Measurements from ENCODE around the gene VAV2. TPM values are rescaled to one million over a fixed set of nuclear protein-coding genes. Genes with fewer than 3 reads are reported as not detected.

VAV2 gene
- total and polyA plus RNA-seq, 2 experiments from 2014 or later: 8.1 to 28.9 TPM

DNA sequence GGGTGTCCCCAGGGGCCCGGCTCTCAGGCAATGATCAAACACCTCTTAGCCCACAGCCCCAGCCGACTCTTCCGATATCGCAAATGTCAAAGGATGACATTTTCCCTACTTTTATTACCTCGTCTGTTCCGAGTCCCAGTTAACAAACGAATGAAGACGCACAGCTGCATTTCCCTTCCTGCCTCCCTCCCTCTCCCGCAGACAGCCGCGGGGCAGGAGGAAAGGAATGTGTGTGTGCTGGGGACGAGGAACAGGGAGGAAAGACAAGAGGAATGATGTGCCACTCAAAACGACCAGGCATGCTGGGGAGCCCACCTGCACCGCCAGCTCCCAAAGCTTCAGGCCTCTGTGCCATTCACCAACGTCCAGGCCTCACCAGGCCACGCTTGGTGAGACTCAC is 128.1 kb downstream of the VAV2 start (continued):
- TF ChIP-seq NANOG (IDR thresholded peaks at IDR 0.05; ENCODE audit: borderline replicate concordance): no peak
- TF ChIP-seq EZH2phosphoT487 (IDR thresholded peaks at IDR 0.05; ENCODE audit: unreplicated experiment): no peak
- TF ChIP-seq EZH2 (IDR thresholded peaks at IDR 0.05; ENCODE audit: low read depth, unreplicated experiment): no peak
- TF ChIP-seq CREB1 (CRISPR knock-in tag; IDR thresholded peaks at IDR 0.05; ENCODE audit: low read depth): no peak

DNA sequence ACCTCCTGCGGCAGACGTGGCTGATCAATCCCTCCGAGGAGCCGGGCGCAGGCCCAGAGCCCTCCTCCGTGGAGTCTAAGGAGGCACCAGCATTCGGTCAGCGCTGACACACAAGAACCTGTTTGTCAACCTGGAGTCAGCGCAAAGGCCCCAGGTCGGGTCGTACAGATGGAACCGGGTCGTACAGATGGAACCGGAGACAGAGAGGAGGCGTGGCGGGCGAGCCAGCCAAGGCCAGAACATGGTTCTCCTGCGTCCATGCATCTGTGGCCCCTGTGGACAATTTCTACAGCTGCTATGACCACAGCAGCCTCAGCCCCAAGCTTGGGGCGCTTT is 128.9 kb downstream of the VAV2 start:
- TF ChIP-seq JUNB (IDR thresholded peaks at IDR 0.05; ENCODE audit: unreplicated experiment) (no peak), CTCF (conservative IDR thresholded peaks at IDR 0.05; ENCODE audit: low read depth in 2 of 2) (no peak), ZNF114 (CRISPR knock-in tag; IDR thresholded peaks at IDR 0.05) (no peak), EZH2phosphoT487 (IDR thresholded peaks at IDR 0.05; ENCODE audit: unreplicated experiment) (no peak), EZH2 (IDR thresholded peaks at IDR 0.05; ENCODE audit: low read depth, unreplicated experiment) (no peak), POLR2AphosphoS5 (IDR thresholded peaks at IDR 0.05; ENCODE audit: low read depth) (no peak), NANOG (IDR thresholded peaks at IDR 0.05; ENCODE audit: borderline replicate concordance) (no peak), CREB1 (CRISPR knock-in tag; IDR thresholded peaks at IDR 0.05; ENCODE audit: low read depth) (no peak), STAT1 (IDR thresholded peaks at IDR 0.05; ENCODE audit: unreplicated experiment) (no peak), ZNF462 (CRISPR knock-in tag; IDR thresholded peaks at IDR 0.05) (no peak), ZNF331 (CRISPR knock-in tag; IDR thresholded peaks at IDR 0.05; ENCODE audit: low read depth) (no peak)
- TF ChIP-seq, protein P1, sequence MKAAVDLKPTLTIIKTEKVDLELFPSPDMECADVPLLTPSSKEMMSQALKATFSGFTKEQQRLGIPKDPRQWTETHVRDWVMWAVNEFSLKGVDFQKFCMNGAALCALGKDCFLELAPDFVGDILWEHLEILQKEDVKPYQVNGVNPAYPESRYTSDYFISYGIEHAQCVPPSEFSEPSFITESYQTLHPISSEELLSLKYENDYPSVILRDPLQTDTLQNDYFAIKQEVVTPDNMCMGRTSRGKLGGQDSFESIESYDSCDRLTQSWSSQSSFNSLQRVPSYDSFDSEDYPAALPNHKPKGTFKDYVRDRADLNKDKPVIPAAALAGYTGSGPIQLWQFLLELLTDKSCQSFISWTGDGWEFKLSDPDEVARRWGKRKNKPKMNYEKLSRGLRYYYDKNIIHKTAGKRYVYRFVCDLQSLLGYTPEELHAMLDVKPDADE (IDR thresholded peaks at IDR 0.05): no peak
- TF ChIP-seq, protein P2, sequence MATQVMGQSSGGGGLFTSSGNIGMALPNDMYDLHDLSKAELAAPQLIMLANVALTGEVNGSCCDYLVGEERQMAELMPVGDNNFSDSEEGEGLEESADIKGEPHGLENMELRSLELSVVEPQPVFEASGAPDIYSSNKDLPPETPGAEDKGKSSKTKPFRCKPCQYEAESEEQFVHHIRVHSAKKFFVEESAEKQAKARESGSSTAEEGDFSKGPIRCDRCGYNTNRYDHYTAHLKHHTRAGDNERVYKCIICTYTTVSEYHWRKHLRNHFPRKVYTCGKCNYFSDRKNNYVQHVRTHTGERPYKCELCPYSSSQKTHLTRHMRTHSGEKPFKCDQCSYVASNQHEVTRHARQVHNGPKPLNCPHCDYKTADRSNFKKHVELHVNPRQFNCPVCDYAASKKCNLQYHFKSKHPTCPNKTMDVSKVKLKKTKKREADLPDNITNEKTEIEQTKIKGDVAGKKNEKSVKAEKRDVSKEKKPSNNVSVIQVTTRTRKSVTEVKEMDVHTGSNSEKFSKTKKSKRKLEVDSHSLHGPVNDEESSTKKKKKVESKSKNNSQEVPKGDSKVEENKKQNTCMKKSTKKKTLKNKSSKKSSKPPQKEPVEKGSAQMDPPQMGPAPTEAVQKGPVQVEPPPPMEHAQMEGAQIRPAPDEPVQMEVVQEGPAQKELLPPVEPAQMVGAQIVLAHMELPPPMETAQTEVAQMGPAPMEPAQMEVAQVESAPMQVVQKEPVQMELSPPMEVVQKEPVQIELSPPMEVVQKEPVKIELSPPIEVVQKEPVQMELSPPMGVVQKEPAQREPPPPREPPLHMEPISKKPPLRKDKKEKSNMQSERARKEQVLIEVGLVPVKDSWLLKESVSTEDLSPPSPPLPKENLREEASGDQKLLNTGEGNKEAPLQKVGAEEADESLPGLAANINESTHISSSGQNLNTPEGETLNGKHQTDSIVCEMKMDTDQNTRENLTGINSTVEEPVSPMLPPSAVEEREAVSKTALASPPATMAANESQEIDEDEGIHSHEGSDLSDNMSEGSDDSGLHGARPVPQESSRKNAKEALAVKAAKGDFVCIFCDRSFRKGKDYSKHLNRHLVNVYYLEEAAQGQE (IDR thresholded peaks at IDR 0.05; ENCODE audit: unreplicated experiment): no peak
- no peak overlapping the region for H3K4me3 Mint-ChIP-seq
- peaks cover 24% of the 10 kb centered on the region for H3K36me3 Mint-ChIP-seq (ENCODE audit: low read depth)
- H3K27ac Mint-ChIP-seq: no peak overlapping the region
- DNase-seq (ENCODE audit: low spot score): no peak
- no peaks in the 10 kb centered on the region for H3K9me2 ChIP-seq (ENCODE audit: insufficient read depth)
- no peak overlapping the region for H2AFZ ChIP-seq
- no peaks in the 10 kb centered on the region for H3K36me3 ChIP-seq (ENCODE audit: insufficient read depth)
- no peak overlapping the region for H3K4me3 ChIP-seq
- no peaks in the 10 kb centered on the region for H3F3A ChIP-seq (replicated peaks; ENCODE audit: low read depth)
- peaks cover 27% of the 10 kb centered on the region for H3K4me1 Mint-ChIP-seq
- no peak for ATAC-seq
- H3K4me2 ChIP-seq: no peak overlapping the region
- H3K27ac ChIP-seq (ENCODE audit: low read depth): no peak overlapping the region
- H3K9me3 Mint-ChIP-seq: peaks cover 20% of the 10 kb centered on the region
- H3K27me3 Mint-ChIP-seq (ENCODE audit: insufficient read depth, low read depth, poor library complexity): peaks cover 18% of the 10 kb centered on the region
- H3K27me3 ChIP-seq (ENCODE audit: insufficient read depth): no peaks in the 10 kb centered on the region
- peaks cover 6% of the 10 kb centered on the region for H4K20me1 ChIP-seq (replicated peaks; ENCODE audit: insufficient read depth)
- no peaks in the 10 kb centered on the region; the same call in 1 of the 2 replicates for H3K4me1 ChIP-seq (ENCODE audit: insufficient read depth)
- peaks cover 22% of the 10 kb centered on the region for H3K79me2 ChIP-seq (replicated peaks; ENCODE audit: insufficient read depth)

All from GM23338 (cell line).